Endothelial cell of umbilical vein (primary cell): ENCODE measurements around the gene HPSE2. TPM values are rescaled to one million over a fixed set of nuclear protein-coding genes. Genes with fewer than 3 reads are reported as not detected.

Experiments
- BruUV-seq: library from RNA; stranded (reverse); fragments of 400-500 nt; replicated peaks from 2 replicates; lab custom pipeline; 2021; lab: Mats Ljungman, UMichigan
- CTCF ChIA-PET: fragments of 300-600, 350-600 bp; sonication (Branson Sonifier 250); formaldehyde crosslinking; loops from one replicate; lab custom pipeline; 2021; ENCODE audit warnings: antibody characterized with exemption, inconsistent platforms; lab: Charles Lee
- POLR2A ChIA-PET: fragments of 300-600, 350-600 bp; sonication (Branson Sonifier 250); formaldehyde crosslinking; loops from one replicate; lab custom pipeline; 2021; ENCODE audit warnings: antibody characterized with exemption, inconsistent platforms; lab: Charles Lee
- DNase-seq: peaks from one replicate; pipeline ENCODE4 v3.0.0-alpha.2; 2011; ENCODE audit warnings: low read depth, low spot score
- FAIRE-seq: peaks from 2 replicates; lab custom pipeline; 2011; peaks lifted over from hg19 to GRCh38; lab: Jason Lieb, UNC
- H2AFZ ChIP-seq: 2 replicates; pipeline ENCODE4 v1.6.0; 2012; ENCODE audit warnings: low read depth, low read length, control low read depth, inconsistent platforms
- H3K27ac ChIP-seq: 2 replicates; pipeline ENCODE4 v1.5.1; 2011; ENCODE audit warnings: low read depth, mild to moderate bottlenecking, control low read depth, low read length, moderate library complexity; ENCODE audit not compliant: insufficient read depth
- H3K27me3 ChIP-seq, 2 experiments: 2 replicates each; pipeline versions ENCODE4 v1.6.0 to v1.6.1; 2011; ENCODE audit warnings: low read length in 2 of 2, mixed read lengths in 1 of 2; ENCODE audit not compliant: control insufficient read depth in 2 of 2, insufficient read depth in 2 of 2
- H3K36me3 ChIP-seq, 2 experiments: 2 replicates in 1 of 2; 3 replicates in 1 of 2; pipeline ENCODE4 v1.5.1; 2011; ENCODE audit warnings: low read length in 2 of 2, mild to moderate bottlenecking in 1 of 2, moderate library complexity in 1 of 2; ENCODE audit not compliant: control insufficient read depth in 2 of 2, insufficient read depth in 2 of 2; ENCODE audit errors: extremely low read depth in 1 of 2
- H3K4me1 ChIP-seq: 3 replicates; pipeline ENCODE4 v1.5.1; 2011; ENCODE audit warnings: mild to moderate bottlenecking, low read length; ENCODE audit not compliant: control insufficient read depth, insufficient read depth; ENCODE audit errors: extremely low read depth
- H3K4me2 ChIP-seq: 2 replicates; pipeline ENCODE4 v1.6.1; 2011; ENCODE audit warnings: low read length, control low read depth, mixed read lengths; ENCODE audit not compliant: insufficient read depth
- H3K4me3 ChIP-seq, 3 experiments: fragments of 200-600 bp in 1 of 3; sonication (generic), shearing (Covaris generic) in 1 of 3; replicated peaks in 1 of 3; 2 replicates each; pipeline ENCODE4 v1.5.1; 2011 to 2016; ENCODE audit warnings: control low read depth in 3 of 3, low read length in 3 of 3, mild to moderate bottlenecking in 2 of 3, inconsistent platforms in 1 of 3, low read depth in 1 of 3, moderate library complexity in 1 of 3; ENCODE audit not compliant: insufficient read depth in 1 of 3
- H3K79me2 ChIP-seq: 2 replicates; pipeline ENCODE4 v1.6.0; 2012; ENCODE audit warnings: low read length, inconsistent platforms; ENCODE audit not compliant: control insufficient read depth, insufficient read depth
- H3K9ac ChIP-seq: replicated peaks from 2 replicates; pipeline ENCODE3; 2011; ENCODE audit warnings: low read length, control low read depth; ENCODE audit not compliant: insufficient read depth; ENCODE audit errors: extremely low read depth
- H3K9me1 ChIP-seq: replicated peaks from 3 replicates; pipeline ENCODE4 v1.6.0; 2011; ENCODE audit warnings: mild to moderate bottlenecking, low read length; ENCODE audit not compliant: control insufficient read depth, insufficient read depth; ENCODE audit errors: extremely low read depth
- H3K9me3 ChIP-seq: replicated peaks from 2 replicates; pipeline ENCODE4 v1.5.1; 2012; ENCODE audit warnings: low read length, inconsistent platforms; ENCODE audit not compliant: control insufficient read depth, insufficient read depth
- H4K20me1 ChIP-seq: replicated peaks from 2 replicates; pipeline ENCODE3; 2011; ENCODE audit warnings: mild to moderate bottlenecking, low read length; ENCODE audit not compliant: control insufficient read depth, insufficient read depth; ENCODE audit errors: extremely low read depth
- EZH2 ChIP-seq: IDR thresholded peaks from 2 replicates; pipeline ENCODE4 v1.6.1; 2012; ENCODE audit warnings: borderline replicate concordance, low read depth, mild to moderate bottlenecking, moderate library complexity, low read length, inconsistent platforms; ENCODE audit not compliant: severe bottlenecking
- FOS ChIP-seq: IDR thresholded peaks from 2 replicates; pipeline ENCODE4 v1.6.1; 2011; ENCODE audit warnings: mild to moderate bottlenecking, low read length, moderate library complexity, borderline replicate concordance; ENCODE audit not compliant: insufficient read depth
- GATA2 ChIP-seq: IDR thresholded peaks from 2 replicates; pipeline ENCODE4 v1.7.0; 2011; ENCODE audit warnings: low read depth, mild to moderate bottlenecking, moderate library complexity, mixed read lengths, low read length; ENCODE audit not compliant: insufficient read length, insufficient read depth
- JUN ChIP-seq: IDR thresholded peaks from 2 replicates; pipeline ENCODE4 v1.6.1; 2011; ENCODE audit warnings: borderline replicate concordance, low read depth; ENCODE audit not compliant: insufficient read length, insufficient read depth
- MAX ChIP-seq: IDR thresholded peaks from 2 replicates; pipeline ENCODE4 v1.6.1; 2011; ENCODE audit not compliant: insufficient read depth, insufficient read length
- MYC ChIP-seq: IDR thresholded peaks from one replicate; pipeline ENCODE4 v1.6.1; 2011; ENCODE audit warnings: mild to moderate bottlenecking, low read depth, low read length
- POLR2A ChIP-seq: IDR thresholded peaks from 2 replicates; pipeline ENCODE4 v1.6.1; 2012; ENCODE audit warnings: low read depth, mild to moderate bottlenecking, control low read depth, low read length
- POLR2AphosphoS5 ChIP-seq: IDR thresholded peaks from 2 replicates; pipeline ENCODE4 v1.6.1; 2012; ENCODE audit warnings: low read depth, mild to moderate bottlenecking, control low read depth, low read length, moderate library complexity; ENCODE audit not compliant: insufficient read depth
- dilution Hi-C: fragments of 300-500 bp; cut with MboI; formaldehyde crosslinking; loops from one replicate; pipeline ENCODE4 v1.15.0; 2019; ENCODE audit warnings: low sequenced_read_pairs; ENCODE audit not compliant: extremely low pct_ligation_motif_present
- intact Hi-C: fragments of 100-400 bp; cut with micrococcal nuclease; formaldehyde crosslinking; loops from one replicate; pipeline ENCODE4 v1.10.0; 2022
- polyA plus RNA-seq, 4 experiments: library from polyadenylated mRNA; depleted of rRNA in 3 of 4; stranded (reverse) in 3 of 4; unstranded in 1 of 4; fragments of >200 nt; gene quantifications; 2 replicates each; pipeline versions ENCODE4 v1.2.1 to v1.2.3, GENCODE V29; 2011 to 2012; ENCODE audit warnings: missing spikeins in 1 of 4
- total RNA-seq: library from RNA; stranded (reverse); gene quantifications from 2 replicates; pipeline ENCODE4 v1.2.3, GENCODE V29; 2021
- TF ChIP-seq, protein P1 (sequence below), 2 donors: IDR thresholded peaks; 1 replicate in 1 of 2; 2 replicates in 1 of 2; pipeline ENCODE4 v1.5.1; 2011; ENCODE audit warnings: low read length in 2 of 2, mild to moderate bottlenecking in 2 of 2, moderate library complexity in 2 of 2, control low read depth in 1 of 2, inconsistent platforms in 1 of 2, low read depth in 1 of 2; ENCODE audit not compliant: insufficient read depth in 1 of 2; ENCODE audit errors: extremely low read depth in 1 of 2

Gene HPSE2
- total and polyA plus RNA-seq, 2 donors (not counting 3 experiments of a cell fraction or from before 2014, with no cell fraction given), result not detected

GRCh38 chr10:98609265-98609664 is 626.4 kb downstream of the HPSE2 start:
- Histone ChIP-seq H4K20me1 (no peaks in the 10 kb centered on the region), H3K79me2 (no peaks in the 10 kb centered on the region), H3K9ac (no peak overlapping the region), H2AFZ (no peak overlapping the region), H3K27me3 (peaks cover 0 to 2% of the 10 kb centered on the region in 2 experiments), H3K9me1 (no peaks in the 10 kb centered on the region), H3K9me3 (no peaks in the 10 kb centered on the region), H3K4me2 (no peak overlapping the region), H3K36me3 (no peaks in the 10 kb centered on the region), H3K4me3 (no peak overlapping the region), H3K27ac (no peak overlapping the region), H3K4me1 (no peaks in the 10 kb centered on the region)
- TF ChIP-seq MAX (no peak), EZH2 (no peak), FOS (no peak), JUN (no peak), POLR2A (no peak), MYC (no peak), POLR2AphosphoS5 (no peak), GATA2 (no peak)
- TF ChIP-seq, protein P1, sequence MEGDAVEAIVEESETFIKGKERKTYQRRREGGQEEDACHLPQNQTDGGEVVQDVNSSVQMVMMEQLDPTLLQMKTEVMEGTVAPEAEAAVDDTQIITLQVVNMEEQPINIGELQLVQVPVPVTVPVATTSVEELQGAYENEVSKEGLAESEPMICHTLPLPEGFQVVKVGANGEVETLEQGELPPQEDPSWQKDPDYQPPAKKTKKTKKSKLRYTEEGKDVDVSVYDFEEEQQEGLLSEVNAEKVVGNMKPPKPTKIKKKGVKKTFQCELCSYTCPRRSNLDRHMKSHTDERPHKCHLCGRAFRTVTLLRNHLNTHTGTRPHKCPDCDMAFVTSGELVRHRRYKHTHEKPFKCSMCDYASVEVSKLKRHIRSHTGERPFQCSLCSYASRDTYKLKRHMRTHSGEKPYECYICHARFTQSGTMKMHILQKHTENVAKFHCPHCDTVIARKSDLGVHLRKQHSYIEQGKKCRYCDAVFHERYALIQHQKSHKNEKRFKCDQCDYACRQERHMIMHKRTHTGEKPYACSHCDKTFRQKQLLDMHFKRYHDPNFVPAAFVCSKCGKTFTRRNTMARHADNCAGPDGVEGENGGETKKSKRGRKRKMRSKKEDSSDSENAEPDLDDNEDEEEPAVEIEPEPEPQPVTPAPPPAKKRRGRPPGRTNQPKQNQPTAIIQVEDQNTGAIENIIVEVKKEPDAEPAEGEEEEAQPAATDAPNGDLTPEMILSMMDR (IDR thresholded peaks at IDR 0.05; ENCODE audit: extremely low read depth in 1 of 2, insufficient read depth in 1 of 2, low read depth in 1 of 2, low read length in 2 of 2), result no peak
- dilution Hi-C loops (no loop called here), intact Hi-C loops (no loop called here)
- no peak for DNase-seq
- FAIRE-seq, result no peak
- no TSS peak for BruUV-seq
- POLR2A ChIA-PET, result no interaction called here
- CTCF ChIA-PET, result no interaction called here
